SU-DHL-6 (cell line): ENCODE data around the gene DARS2.

Experiments used
- EZH2phosphoT487 ChIP-seq: fragments of 200-600 bp; sonication (generic), shearing (Covaris generic); conservative IDR thresholded peaks from 2 replicates; pipeline ENCODE4 v1.6.1; 2018; ENCODE audit warnings: mild to moderate bottlenecking, antibody characterized with exemption, low read length, moderate library complexity, mixed read lengths
- TF ChIP-seq, protein P1 (sequence below): fragments of 200-600 bp; sonication (generic); IDR thresholded peaks from one replicate; pipeline ENCODE4 v1.5.1; 2017; ENCODE audit warnings: antibody characterized with exemption, mild to moderate bottlenecking, low read length, moderate library complexity; ENCODE audit not compliant: insufficient read depth, poor library complexity, severe bottlenecking

DNA sequence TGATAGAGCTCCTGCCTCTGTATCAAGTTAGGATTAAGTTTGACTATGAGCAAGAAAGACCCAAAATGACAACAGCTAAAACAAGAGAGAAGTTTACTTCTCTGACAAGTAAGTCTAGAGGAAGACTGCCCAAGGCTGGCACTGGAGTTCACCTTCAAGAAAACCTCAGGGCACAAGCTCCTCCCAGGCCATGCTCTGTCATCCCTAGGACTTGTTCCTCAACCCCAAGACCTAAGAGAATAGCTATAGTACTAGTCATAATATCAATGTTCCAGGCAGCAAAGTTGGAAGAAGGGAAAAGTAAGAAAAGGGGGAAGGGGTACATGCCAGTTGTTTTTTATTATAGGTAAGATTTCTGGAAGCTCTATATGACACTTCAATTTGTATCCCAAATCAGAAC is 26.4 kb upstream of the DARS2 start:
- no peak for TF ChIP-seq EZH2phosphoT487
- TF ChIP-seq, protein P1, sequence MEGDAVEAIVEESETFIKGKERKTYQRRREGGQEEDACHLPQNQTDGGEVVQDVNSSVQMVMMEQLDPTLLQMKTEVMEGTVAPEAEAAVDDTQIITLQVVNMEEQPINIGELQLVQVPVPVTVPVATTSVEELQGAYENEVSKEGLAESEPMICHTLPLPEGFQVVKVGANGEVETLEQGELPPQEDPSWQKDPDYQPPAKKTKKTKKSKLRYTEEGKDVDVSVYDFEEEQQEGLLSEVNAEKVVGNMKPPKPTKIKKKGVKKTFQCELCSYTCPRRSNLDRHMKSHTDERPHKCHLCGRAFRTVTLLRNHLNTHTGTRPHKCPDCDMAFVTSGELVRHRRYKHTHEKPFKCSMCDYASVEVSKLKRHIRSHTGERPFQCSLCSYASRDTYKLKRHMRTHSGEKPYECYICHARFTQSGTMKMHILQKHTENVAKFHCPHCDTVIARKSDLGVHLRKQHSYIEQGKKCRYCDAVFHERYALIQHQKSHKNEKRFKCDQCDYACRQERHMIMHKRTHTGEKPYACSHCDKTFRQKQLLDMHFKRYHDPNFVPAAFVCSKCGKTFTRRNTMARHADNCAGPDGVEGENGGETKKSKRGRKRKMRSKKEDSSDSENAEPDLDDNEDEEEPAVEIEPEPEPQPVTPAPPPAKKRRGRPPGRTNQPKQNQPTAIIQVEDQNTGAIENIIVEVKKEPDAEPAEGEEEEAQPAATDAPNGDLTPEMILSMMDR, result no peak
